ENCODE results near the gene CALML5. TPM values are rescaled to one million over a fixed set of nuclear protein-coding genes. Genes with fewer than 3 reads are reported as not detected.

CALML5 gene
- polyA plus RNA-seq, 1 of the 3 experiments (the other 2 are of a cell fraction), result not detected

GRCh38 chr10:5534880-5535856, 35.8 kb upstream of the CALML5 start (continued):
- TF ChIP-seq PBX3 (IDR thresholded peaks at IDR 0.05), result no peak

GRCh38 chr10:5534051-5534821, 34.9 kb upstream of the CALML5 start:
- 89% methylated on average over 37 of the region's 38 CpGs for WGBS (ENCODE audit: low lambda C conversion rate)
- Histone ChIP-seq H3F3A (replicated peaks; ENCODE audit: insufficient read depth) (no peaks in the 10 kb centered on the region), H3K9me3 (no peaks in the 10 kb centered on the region), H3K27ac (ENCODE audit: low read depth in 2 of 2, low read length in 1 of 2) (no peak overlapping the region), H3K9me2 (no peaks in the 10 kb centered on the region), H3K4me2 (no peak overlapping the region), H3K4me3 (ENCODE audit: low read depth in 2 of 2, low read length in 1 of 2) (no peak overlapping the region), H4K20me1 (ENCODE audit: insufficient read depth) (no peaks in the 10 kb centered on the region), H3K4me1 (ENCODE audit: control insufficient read depth in 1 of 2, insufficient read depth in 2 of 2, low read depth in 1 of 2, low read length in 1 of 2) (no peaks in the 10 kb centered on the region), H3K9ac (no peak overlapping the region), H3K79me2 (ENCODE audit: insufficient read depth) (no peaks in the 10 kb centered on the region), H3K36me3 (replicated peaks in 1 of 2; ENCODE audit: control insufficient read depth in 1 of 2, insufficient read depth in 2 of 2, low read length in 1 of 2) (no peaks in the 10 kb centered on the region), H2AFZ (ENCODE audit: low read depth) (no peak overlapping the region), H3K27me3 (ENCODE audit: insufficient read depth) (no peaks in the 10 kb centered on the region)
- no peak for DNase-seq
- POLR2A ChIA-PET, result no interaction called here
- CTCF ChIA-PET, result interaction anchor here (1.3 kb wide), 1 partner anchor 89 kb away, joined by 4 read pairs; no protein-coding TSS in a partner anchor
- TF ChIP-seq RXRA (IDR thresholded peaks at IDR 0.05; ENCODE audit: borderline replicate concordance, low read depth), result no peak
- TF ChIP-seq NFIC (IDR thresholded peaks at IDR 0.05; ENCODE audit: borderline replicate concordance), result no peak
- no peak for TF ChIP-seq PBX3 (IDR thresholded peaks at IDR 0.05)
- no peak for TF ChIP-seq USF1 (IDR thresholded peaks at IDR 0.05; ENCODE audit: borderline replicate concordance, low read depth)
- no peak for TF ChIP-seq EP300 (IDR thresholded peaks at IDR 0.05; ENCODE audit: borderline replicate concordance in 1 of 2, low read depth in 1 of 2, low read length in 1 of 2)
- no peak for TF ChIP-seq MAX (IDR thresholded peaks at IDR 0.05; ENCODE audit: low read depth)
- no peak for TF ChIP-seq MEF2A (IDR thresholded peaks at IDR 0.05; ENCODE audit: borderline replicate concordance, low read depth)
- TF ChIP-seq IRF3 (IDR thresholded peaks at IDR 0.05; ENCODE audit: low read depth, low read length), result no peak
- TF ChIP-seq FOXJ3 (CRISPR knock-in tag; IDR thresholded peaks at IDR 0.05), result no peak
- no peak for TF ChIP-seq GATA2 (CRISPR knock-in tag; IDR thresholded peaks at IDR 0.05)
- no peak for TF ChIP-seq TAF1 (IDR thresholded peaks at IDR 0.05; ENCODE audit: borderline replicate concordance, low read depth, low read length)
- no peak for TF ChIP-seq RAD21 (IDR thresholded peaks at IDR 0.05; ENCODE audit: low read length)
- TF ChIP-seq NRF1 (IDR thresholded peaks at IDR 0.05; ENCODE audit: low read depth, low read length), result no peak
- TF ChIP-seq ELF1 (IDR thresholded peaks at IDR 0.05), result no peak
- TF ChIP-seq TEAD4 (IDR thresholded peaks at IDR 0.05; ENCODE audit: borderline replicate concordance, insufficient read depth), result no peak

Measured in SK-N-SH (cell line).